ENCODE data around the gene CD4. TPM values are rescaled to one million over a fixed set of nuclear protein-coding genes. Genes with fewer than 3 reads are reported as not detected.

Gene CD4
- total and polyA plus RNA-seq, 10 of the 15 experiments (the other 5 are each of a cell fraction or from before 2014, with no cell fraction given): 0.24 to 1.6 (median 0.69) TPM

DNA sequence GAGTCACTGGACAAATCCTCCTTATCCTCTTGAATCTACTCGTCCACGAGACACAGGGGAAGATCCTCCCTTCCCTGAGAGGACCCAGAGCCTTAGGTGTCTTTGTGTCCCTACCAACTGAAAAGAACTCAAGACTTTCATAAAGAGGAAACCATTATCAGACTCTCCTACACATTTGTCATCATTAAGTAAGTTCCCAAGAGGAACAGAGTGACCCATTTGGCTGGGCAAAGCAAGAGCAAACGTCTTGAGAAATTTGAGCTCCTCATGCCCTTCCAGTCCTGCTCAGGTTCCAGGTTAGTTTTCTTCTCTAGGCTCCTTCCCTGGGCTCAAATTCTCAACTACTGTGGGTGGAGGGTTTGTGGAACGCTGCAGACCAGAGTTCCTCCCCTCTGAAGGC is 42.1 kb upstream of the CD4 start (continued):
- TF ChIP-seq MXI1 (IDR thresholded peaks at IDR 0.05; ENCODE audit: low read depth, low read length) (no peak), RAD51 (IDR thresholded peaks at IDR 0.05) (no peak), MYB (IDR thresholded peaks at IDR 0.05; ENCODE audit: borderline replicate concordance, low read depth, low read length) (no peak), RB1 (IDR thresholded peaks at IDR 0.05; ENCODE audit: borderline replicate concordance) (no peak), SUZ12 (IDR thresholded peaks at IDR 0.05; ENCODE audit: unreplicated experiment) (no peak), NR2C1 (IDR thresholded peaks at IDR 0.05) (no peak)
- TF ChIP-seq, protein P1, sequence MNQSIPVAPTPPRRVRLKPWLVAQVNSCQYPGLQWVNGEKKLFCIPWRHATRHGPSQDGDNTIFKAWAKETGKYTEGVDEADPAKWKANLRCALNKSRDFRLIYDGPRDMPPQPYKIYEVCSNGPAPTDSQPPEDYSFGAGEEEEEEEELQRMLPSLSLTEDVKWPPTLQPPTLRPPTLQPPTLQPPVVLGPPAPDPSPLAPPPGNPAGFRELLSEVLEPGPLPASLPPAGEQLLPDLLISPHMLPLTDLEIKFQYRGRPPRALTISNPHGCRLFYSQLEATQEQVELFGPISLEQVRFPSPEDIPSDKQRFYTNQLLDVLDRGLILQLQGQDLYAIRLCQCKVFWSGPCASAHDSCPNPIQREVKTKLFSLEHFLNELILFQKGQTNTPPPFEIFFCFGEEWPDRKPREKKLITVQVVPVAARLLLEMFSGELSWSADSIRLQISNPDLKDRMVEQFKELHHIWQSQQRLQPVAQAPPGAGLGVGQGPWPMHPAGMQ (IDR thresholded peaks at IDR 0.05; ENCODE audit: borderline replicate concordance): no peak
- TF ChIP-seq, protein P2, sequence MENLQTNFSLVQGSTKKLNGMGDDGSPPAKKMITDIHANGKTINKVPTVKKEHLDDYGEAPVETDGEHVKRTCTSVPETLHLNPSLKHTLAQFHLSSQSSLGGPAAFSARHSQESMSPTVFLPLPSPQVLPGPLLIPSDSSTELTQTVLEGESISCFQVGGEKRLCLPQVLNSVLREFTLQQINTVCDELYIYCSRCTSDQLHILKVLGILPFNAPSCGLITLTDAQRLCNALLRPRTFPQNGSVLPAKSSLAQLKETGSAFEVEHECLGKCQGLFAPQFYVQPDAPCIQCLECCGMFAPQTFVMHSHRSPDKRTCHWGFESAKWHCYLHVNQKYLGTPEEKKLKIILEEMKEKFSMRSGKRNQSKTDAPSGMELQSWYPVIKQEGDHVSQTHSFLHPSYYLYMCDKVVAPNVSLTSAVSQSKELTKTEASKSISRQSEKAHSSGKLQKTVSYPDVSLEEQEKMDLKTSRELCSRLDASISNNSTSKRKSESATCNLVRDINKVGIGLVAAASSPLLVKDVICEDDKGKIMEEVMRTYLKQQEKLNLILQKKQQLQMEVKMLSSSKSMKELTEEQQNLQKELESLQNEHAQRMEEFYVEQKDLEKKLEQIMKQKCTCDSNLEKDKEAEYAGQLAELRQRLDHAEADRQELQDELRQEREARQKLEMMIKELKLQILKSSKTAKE (IDR thresholded peaks at IDR 0.05; ENCODE audit: low read depth, poor library complexity, severe bottlenecking): no peak

DNA sequence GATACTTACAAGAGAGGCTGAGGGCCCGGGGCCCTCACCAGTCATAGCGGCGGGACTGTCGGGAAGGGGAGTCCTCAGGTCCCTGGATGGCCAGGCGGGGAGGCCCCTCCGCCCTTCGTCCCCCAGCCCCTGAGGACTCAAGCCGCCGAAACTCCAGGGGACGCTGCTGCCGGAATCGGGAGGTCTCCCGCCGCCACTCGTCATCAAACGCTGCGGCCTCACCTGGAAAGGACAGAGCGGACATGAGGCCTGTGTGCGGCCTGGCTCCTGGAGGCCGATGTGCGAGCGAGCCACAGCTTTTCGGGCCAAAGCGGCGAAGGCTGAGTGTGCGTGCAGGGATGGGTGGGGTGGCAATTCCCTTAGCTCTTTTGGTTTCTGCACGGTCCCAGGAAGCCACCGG is 40.6 kb upstream of the CD4 start:
- ATAC-seq (no peak), FAIRE-seq (no peak), DNase-seq (ENCODE audit: low read depth, low spot score) (no peak)
- H3K27me3 ChIP-seq (replicated peaks in 1 of 2; ENCODE audit: control insufficient read depth in 2 of 2, insufficient read depth in 2 of 2, low read length in 1 of 2): no peaks in the 10 kb centered on the region
- no peaks in the 10 kb centered on the region for H4K20me1 ChIP-seq (ENCODE audit: control insufficient read depth, insufficient read depth)
- H3K4me3 ChIP-seq: no peak overlapping the region
- no peak overlapping the region for H3K4me2 ChIP-seq (ENCODE audit: control insufficient read depth, insufficient read depth)
- H2AFZ ChIP-seq (ENCODE audit: control insufficient read depth, low read depth, low read length): no peak overlapping the region
- in situ Hi-C loops (cut with MboI) (no loop called here), intact Hi-C loops (cut with micrococcal nuclease; ENCODE audit: unreplicated experiment) (no loop called here)
- H3K9ac ChIP-seq (ENCODE audit: control insufficient read depth, insufficient read depth, low read length): no peak overlapping the region
- ChIA-PET RAD21 (ENCODE audit: unreplicated experiment) (no interaction called here), POLR2A (no interaction called here), CTCF (no interaction called here), SMC1A (ENCODE audit: uncharacterized antibody, unreplicated experiment) (interaction anchor here (0.5 kb wide), 1 partner anchor 23 kb away, joined by 3 read pairs; no protein-coding TSS in a partner anchor)
- no peaks in the 10 kb centered on the region; the same call in 2 of the 3 replicates for H3K9me3 ChIP-seq (replicated peaks; ENCODE audit: control insufficient read depth, insufficient read depth, low read length)
- 97% methylated on average over 28 of the region's 28 CpGs for WGBS (ENCODE audit: insufficient coverage, insufficient replicate concordance, low lambda C conversion rate, missing lambda C conversion rate)
- H3K4me1 ChIP-seq (ENCODE audit: control insufficient read depth, insufficient read depth, low read length): peaks cover 23% of the 10 kb centered on the region
- BruUV-seq (replicated peaks): no TSS peak
- peaks cover 18% of the 10 kb centered on the region for H3K79me2 ChIP-seq (ENCODE audit: control insufficient read depth, insufficient read depth, low read length)
- H3K27ac ChIP-seq (ENCODE audit: control insufficient read depth, insufficient read depth): no peak overlapping the region
- peaks cover 6 to 14% of the 10 kb centered on the region in 2 experiments; a peak in 3 of 4 replicates for H3K36me3 ChIP-seq (ENCODE audit: control insufficient read depth in 2 of 2, insufficient read depth in 2 of 2, low read length in 1 of 2)
- TF ChIP-seq TCF3 (IDR thresholded peaks at IDR 0.05; ENCODE audit: borderline replicate concordance, insufficient read depth, low read depth, low read length) (no peak), TCF12 (IDR thresholded peaks at IDR 0.05; ENCODE audit: low read depth, low read length) (no peak), NRF1 (conservative IDR thresholded peaks at IDR 0.05; ENCODE audit: low read depth, low read length) (no peak), STAT1 (conservative IDR thresholded peaks at IDR 0.05) (no peak), CHD2 (IDR thresholded peaks at IDR 0.05; ENCODE audit: borderline replicate concordance, low read depth, low read length) (no peak), POLR2A (IDR thresholded peaks at IDR 0.05; ENCODE audit: low read depth, low read length) (no peak), ETV6 (conservative IDR thresholded peaks at IDR 0.05 in 1 of 2, IDR thresholded peaks at IDR 0.05 in 1 of 2; ENCODE audit: borderline replicate concordance in 1 of 2, low read depth in 1 of 2) (no peak), PML (IDR thresholded peaks at IDR 0.05; ENCODE audit: low read length) (no peak), NFYA (IDR thresholded peaks at IDR 0.05; ENCODE audit: borderline replicate concordance, low read depth, low read length) (no peak), SMAD1 (IDR thresholded peaks at IDR 0.05; ENCODE audit: low read depth, partially characterized antibody) (no peak), LARP7 (IDR thresholded peaks at IDR 0.05) (no peak), SUPT20H (IDR thresholded peaks at IDR 0.05; ENCODE audit: borderline replicate concordance, control insufficient read depth, low read depth, low read length) (no peak), RELA (IDR thresholded peaks at IDR 0.05; ENCODE audit: borderline replicate concordance, partially characterized antibody) (no peak)

Data from GM12878 (cell line).